22Rv1 (cell line): ENCODE results near the gene PLA2G2A.

Experiments
- ZFX ChIP-seq: fragments of 450-650 bp; IDR thresholded peaks from 2 replicates; pipeline ENCODE4 v1.6.1; 2017; ENCODE audit warnings: antibody characterized with exemption, borderline replicate concordance
- TF ChIP-seq, protein P1 (sequence below): fragments of 450-650 bp; IDR thresholded peaks from 2 replicates; pipeline ENCODE4 v1.5.1; 2017; ENCODE audit warnings: mild to moderate bottlenecking

DNA sequence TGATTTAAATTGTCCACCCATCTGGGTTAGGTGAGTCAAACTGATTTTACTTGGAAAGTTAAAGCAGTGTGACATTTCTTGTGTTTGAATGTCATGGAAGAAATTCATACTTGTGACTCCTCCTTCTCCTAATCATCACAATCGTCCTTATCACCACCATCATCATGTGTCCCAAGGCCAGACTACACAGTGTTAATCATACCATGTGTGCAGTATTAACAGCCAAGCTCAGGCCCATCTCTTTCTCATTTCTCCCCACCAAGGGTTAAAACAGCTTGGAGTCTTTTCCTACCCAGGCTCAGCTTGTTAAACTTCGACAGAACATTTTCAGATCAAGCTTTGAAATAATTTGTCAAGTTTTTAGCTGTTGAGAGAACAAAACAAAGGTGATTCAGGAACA lies 33.5 kb downstream of the PLA2G2A start:
- TF ChIP-seq, protein P1, sequence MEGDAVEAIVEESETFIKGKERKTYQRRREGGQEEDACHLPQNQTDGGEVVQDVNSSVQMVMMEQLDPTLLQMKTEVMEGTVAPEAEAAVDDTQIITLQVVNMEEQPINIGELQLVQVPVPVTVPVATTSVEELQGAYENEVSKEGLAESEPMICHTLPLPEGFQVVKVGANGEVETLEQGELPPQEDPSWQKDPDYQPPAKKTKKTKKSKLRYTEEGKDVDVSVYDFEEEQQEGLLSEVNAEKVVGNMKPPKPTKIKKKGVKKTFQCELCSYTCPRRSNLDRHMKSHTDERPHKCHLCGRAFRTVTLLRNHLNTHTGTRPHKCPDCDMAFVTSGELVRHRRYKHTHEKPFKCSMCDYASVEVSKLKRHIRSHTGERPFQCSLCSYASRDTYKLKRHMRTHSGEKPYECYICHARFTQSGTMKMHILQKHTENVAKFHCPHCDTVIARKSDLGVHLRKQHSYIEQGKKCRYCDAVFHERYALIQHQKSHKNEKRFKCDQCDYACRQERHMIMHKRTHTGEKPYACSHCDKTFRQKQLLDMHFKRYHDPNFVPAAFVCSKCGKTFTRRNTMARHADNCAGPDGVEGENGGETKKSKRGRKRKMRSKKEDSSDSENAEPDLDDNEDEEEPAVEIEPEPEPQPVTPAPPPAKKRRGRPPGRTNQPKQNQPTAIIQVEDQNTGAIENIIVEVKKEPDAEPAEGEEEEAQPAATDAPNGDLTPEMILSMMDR: no peak
- TF ChIP-seq ZFX: no peak
